Skeletal muscle tissue (tissue), 4 donors: ENCODE results near the gene ATPAF1. TPM values are rescaled to one million over a fixed set of nuclear protein-coding genes. Genes with fewer than 3 reads are reported as not detected.

ENCODE experiments used
- H3K27ac ChIP-seq: one replicate; pipeline ENCODE4 v1.7.0; 2013; ENCODE audit warnings: mild to moderate bottlenecking, low read depth, low read length, inconsistent platforms
- H3K27me3 ChIP-seq, 3 donors: one replicate each; pipeline ENCODE4 v1.7.0; 2013; ENCODE audit warnings: low read length in 3 of 3; ENCODE audit not compliant: control insufficient read depth in 3 of 3, insufficient read depth in 3 of 3
- H3K36me3 ChIP-seq, 3 donors: one replicate each; pipeline ENCODE4 v1.7.0; 2013; ENCODE audit warnings: low read length in 3 of 3; ENCODE audit not compliant: control insufficient read depth in 3 of 3, insufficient read depth in 3 of 3
- H3K4me1 ChIP-seq, 3 donors: one replicate each; pipeline ENCODE4 v1.7.0; 2013; ENCODE audit warnings: low read length in 3 of 3, mild to moderate bottlenecking in 3 of 3; ENCODE audit not compliant: control insufficient read depth in 3 of 3, insufficient read depth in 3 of 3
- H3K4me3 ChIP-seq, 3 donors: one replicate each; pipeline ENCODE4 v1.7.0; 2013; ENCODE audit warnings: low read length in 3 of 3
- H3K9ac ChIP-seq, 3 donors: one replicate each; pipeline ENCODE4 v1.7.0; 2013; ENCODE audit warnings: low read length in 3 of 3, mild to moderate bottlenecking in 3 of 3, moderate library complexity in 2 of 3, low read depth in 1 of 3
- H3K9me3 ChIP-seq, 3 donors: one replicate each; pipeline ENCODE4 v1.7.0; 2013; ENCODE audit warnings: low read length in 3 of 3; ENCODE audit not compliant: control insufficient read depth in 3 of 3
- total RNA-seq: library from RNA; depleted of rRNA; stranded (reverse); fragments of >200 nt; gene quantifications from one replicate; pipeline ENCODE4 v1.2.3, GENCODE V29; 2014
- donor health status: Osteomylitis.

ATPAF1 gene
- total RNA-seq, 1 donor from 2014 or later = 50.1 TPM

GRCh38 chr1:46642115-46642680 lies 26.0 kb downstream of the ATPAF1 start:
- no peak overlapping the region for H3K4me3 ChIP-seq
- H3K9me3 ChIP-seq = no peaks in the 10 kb centered on the region
- H3K9ac ChIP-seq = no peak overlapping the region
- peaks cover 12 to 14% (median 12%) of the 10 kb centered on the region in 3 donors for H3K4me1 ChIP-seq
- H3K27ac ChIP-seq = no peak overlapping the region
- H3K27me3 ChIP-seq = no peaks in the 10 kb centered on the region
- H3K36me3 ChIP-seq = peaks cover 7 to 24% (median 10%) of the 10 kb centered on the region in 3 donors

GRCh38 chr1:46639547-46639946 lies 28.6 kb downstream of the ATPAF1 start:
- H3K27ac ChIP-seq = no peak overlapping the region
- H3K4me1 ChIP-seq = peaks cover 16 to 18% (median 16%) of the 10 kb centered on the region in 3 donors
- no peak overlapping the region for H3K4me3 ChIP-seq
- H3K27me3 ChIP-seq = no peaks in the 10 kb centered on the region
- H3K9me3 ChIP-seq = no peaks in the 10 kb centered on the region
- H3K9ac ChIP-seq = no peak overlapping the region
- H3K36me3 ChIP-seq = peaks cover 15 to 33% (median 24%) of the 10 kb centered on the region in 3 donors

- Histone ChIP-seq H3K27ac (no peak overlapping the region), H3K4me3 (no peak overlapping the region), H3K4me1 (peaks cover 16 to 18% (median 16%) of the 10 kb centered on the region in 3 donors), H3K9ac (no peak overlapping the region), H3K36me3 (peaks cover 20 to 40% (median 24%) of the 10 kb centered on the region in 3 donors), H3K27me3 (no peaks in the 10 kb centered on the region), H3K9me3 (no peaks in the 10 kb centered on the region)
These were observed 29.2 kb downstream of the ATPAF1 start for GRCh38 chr1:46638921-46639320.

- Histone ChIP-seq H3K4me1 (peaks cover 9 to 11% (median 11%) of the 10 kb centered on the region in 3 donors), H3K27me3 (no peaks in the 10 kb centered on the region), H3K9me3 (no peaks in the 10 kb centered on the region), H3K27ac (peak overlapping the region; percentile 36), H3K36me3 (peaks cover 23 to 44% (median 29%) of the 10 kb centered on the region in 3 donors), H3K4me3 (no peak overlapping the region), H3K9ac (no peak overlapping the region)
These were observed 30.6 kb downstream of the ATPAF1 start for GRCh38 chr1:46637444-46638083.

- Histone ChIP-seq H3K4me3 (no peak overlapping the region), H3K9ac (no peak overlapping the region), H3K36me3 (peaks cover 28 to 47% (median 41%) of the 10 kb centered on the region in 3 donors), H3K27me3 (no peaks in the 10 kb centered on the region), H3K4me1 (peaks cover 9 to 11% (median 11%) of the 10 kb centered on the region in 3 donors), H3K9me3 (no peaks in the 10 kb centered on the region), H3K27ac (no peak overlapping the region)
These were observed 33.0 kb downstream of the ATPAF1 start for GRCh38 chr1:46635205-46635604.

- no peaks in the 10 kb centered on the region for H3K9me3 ChIP-seq
- no peak overlapping the region for H3K9ac ChIP-seq
- H3K27me3 ChIP-seq = no peaks in the 10 kb centered on the region
- peaks cover 20 to 49% (median 42%) of the 10 kb centered on the region in 3 donors for H3K36me3 ChIP-seq
- H3K4me3 ChIP-seq = no peak overlapping the region
- H3K27ac ChIP-seq = no peak overlapping the region
- no peaks in the 10 kb centered on the region for H3K4me1 ChIP-seq
These were observed 37.4 kb downstream of the ATPAF1 start for GRCh38 chr1:46630719-46631118.

GRCh38 chr1:46623743-46624644 lies 44.2 kb downstream of the ATPAF1 start:
- H3K27ac ChIP-seq = no peak overlapping the region
- no peaks in the 10 kb centered on the region for H3K9me3 ChIP-seq

GRCh38 chr1:46622344-46622743 lies 45.8 kb downstream of the ATPAF1 start:
- Histone ChIP-seq H3K9me3 (no peaks in the 10 kb centered on the region), H3K36me3 (no peaks in the 10 kb centered on the region), H3K9ac (no peak overlapping the region), H3K27me3 (no peaks in the 10 kb centered on the region), H3K27ac (no peak overlapping the region), H3K4me1 (peaks cover under 1 to 3% (median 2%) of the 10 kb centered on the region in 3 donors), H3K4me3 (no peak overlapping the region)

More at GRCh38 chr1:46623743-46624644, 44.2 kb downstream of the ATPAF1 start:
- H3K9ac ChIP-seq = no peak overlapping the region
- no peaks in the 10 kb centered on the region for H3K27me3 ChIP-seq
- H3K36me3 ChIP-seq = peaks cover 0 to 2% (median 0%) of the 10 kb centered on the region in 3 donors
- no peaks in the 10 kb centered on the region for H3K4me1 ChIP-seq
- no peak overlapping the region for H3K4me3 ChIP-seq

- H3K4me3 ChIP-seq = no peak overlapping the region
- H3K9ac ChIP-seq = no peak overlapping the region
- no peaks in the 10 kb centered on the region for H3K36me3 ChIP-seq
- no peaks in the 10 kb centered on the region for H3K9me3 ChIP-seq
- H3K4me1 ChIP-seq = peaks cover 4 to 7% (median 6%) of the 10 kb centered on the region in 3 donors
- H3K27ac ChIP-seq = no peak overlapping the region
- no peaks in the 10 kb centered on the region for H3K27me3 ChIP-seq
These were observed 46.2 kb downstream of the ATPAF1 start for GRCh38 chr1:46621930-46622329.
